HUES64 (cell line): Measurements from ENCODE around the gene CCNDBP1.
A peak's percentile ranks its signal among the peaks of the same experiment; 100 is the strongest.
"Not testable (repeated sequence)": the region's sequence is repeated elsewhere in the genome, so short reads cannot be mapped to it uniquely, and the experiment has no call there.

Source experiments
- H3K27ac ChIP-seq: 2 replicates; pipeline ENCODE4 v1.7.0; 2013; ENCODE audit warnings: low read depth, low read length, inconsistent platforms
- H3K27me3 ChIP-seq: 2 replicates; pipeline ENCODE4 v1.6.1; 2013; ENCODE audit warnings: mild to moderate bottlenecking, low read length; ENCODE audit not compliant: insufficient read depth
- H3K36me3 ChIP-seq: 2 replicates; pipeline ENCODE4 v1.6.1; 2013; ENCODE audit warnings: mild to moderate bottlenecking, low read length; ENCODE audit not compliant: insufficient read depth
- H3K4me1 ChIP-seq: 2 replicates; pipeline ENCODE4 v1.6.1; 2013; ENCODE audit warnings: mild to moderate bottlenecking, low read length, moderate library complexity; ENCODE audit not compliant: insufficient read depth
- H3K4me3 ChIP-seq: 2 replicates; pipeline ENCODE4 v1.5.1; 2013; ENCODE audit warnings: mild to moderate bottlenecking, low read length, moderate library complexity
- H3K9ac ChIP-seq: 2 replicates; pipeline ENCODE4 v1.6.1; 2013; ENCODE audit warnings: mild to moderate bottlenecking, low read depth, low read length
- H3K9me3 ChIP-seq: 2 replicates; pipeline ENCODE4 v1.6.1; 2013; ENCODE audit warnings: low read depth, low read length; ENCODE audit not compliant: insufficient read depth
- WGBS: fragments of 150-250, 120-280 bp; methylation state at CpG from one replicate; pipeline ENCODE4 v1.1.7; 2013; ENCODE audit warnings: missing lambda C conversion rate; 5-methylcytosine and 5-hydroxymethylcytosine counted together

CCNDBP1 gene

DNA sequence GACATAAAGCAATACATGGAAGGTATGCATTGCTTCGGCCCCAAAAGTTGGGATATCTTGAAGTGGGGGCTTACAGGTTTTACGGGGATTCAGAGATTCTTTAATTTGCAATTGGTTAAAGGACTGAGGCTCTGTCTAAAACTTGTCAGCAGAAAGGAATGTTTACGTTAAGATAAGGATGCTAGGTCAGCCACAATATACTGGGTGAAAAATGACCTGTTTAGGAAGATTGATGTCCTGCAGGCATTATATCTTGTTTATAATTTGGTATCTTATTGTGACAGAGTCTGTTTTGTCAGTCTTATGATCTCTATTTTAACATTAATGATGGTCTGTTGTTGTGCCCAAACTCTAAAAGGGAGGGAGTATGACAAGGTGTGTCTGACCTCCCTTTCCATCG is 15.3 kb upstream of the CCNDBP1 start:
- Histone ChIP-seq H3K27me3 (no peaks in the 10 kb centered on the region), H3K36me3 (peaks cover 10% of the 10 kb centered on the region; the same call in 1 of the 2 replicates), H3K27ac (no peak overlapping the region), H3K4me1 (no peaks in the 10 kb centered on the region), H3K9ac (no peak overlapping the region), H3K9me3 (peaks cover 19% of the 10 kb centered on the region; the same call in 1 of the 2 replicates), H3K4me3 (no peak overlapping the region)
- WGBS: 89% methylated on average over 4 of the region's 4 CpGs

- H3K27ac ChIP-seq, H3K9ac ChIP-seq, H3K4me3 ChIP-seq, H3K4me1 ChIP-seq, H3K27me3 ChIP-seq: not testable (repeated sequence)
- peaks cover 10% of the 10 kb centered on the region; the same call in 1 of the 2 replicates for H3K36me3 ChIP-seq
- H3K9me3 ChIP-seq: peaks cover 27% of the 10 kb centered on the region
- 98% methylated on average over 21 of the region's 25 CpGs for WGBS
These were observed 9.4 kb upstream of the CCNDBP1 start for GRCh38 chr15:43175656-43176309.

DNA sequence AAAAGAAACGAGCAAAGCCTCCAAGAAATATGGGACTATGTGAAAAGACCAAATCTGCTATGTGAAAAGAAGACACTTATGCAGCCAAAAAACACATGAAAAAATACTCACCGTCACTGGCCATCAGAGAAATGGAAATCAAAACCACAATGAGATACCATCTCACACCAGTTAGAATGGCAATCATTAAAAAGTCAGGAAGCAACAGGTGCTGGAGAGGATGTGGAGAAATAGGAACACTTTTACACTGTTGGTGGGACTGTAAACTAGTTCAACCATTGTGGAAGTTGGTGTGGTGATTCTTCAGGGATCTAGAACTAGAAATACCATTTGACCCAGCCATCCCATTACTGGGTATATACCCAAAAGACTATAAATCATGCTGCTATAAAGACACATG is 8.1 kb upstream of the CCNDBP1 start:
- H3K4me1 ChIP-seq, H3K27me3 ChIP-seq, H3K9ac ChIP-seq, H3K27ac ChIP-seq, H3K4me3 ChIP-seq: not testable (repeated sequence)
- peaks cover 10% of the 10 kb centered on the region; the same call in 1 of the 2 replicates for H3K36me3 ChIP-seq
- 100% methylated on average over 1 of the region's 2 CpGs for WGBS
- peaks cover 23% of the 10 kb centered on the region for H3K9me3 ChIP-seq

GRCh38 chr15:43183270-43183669 is 1.9 kb upstream of the CCNDBP1 start:
- 90% methylated on average over 3 of the region's 3 CpGs for WGBS
- H3K9ac ChIP-seq: no peak overlapping the region
- peaks cover 4% of the 10 kb centered on the region; the same call in 1 of the 2 replicates for H3K4me1 ChIP-seq

DNA sequence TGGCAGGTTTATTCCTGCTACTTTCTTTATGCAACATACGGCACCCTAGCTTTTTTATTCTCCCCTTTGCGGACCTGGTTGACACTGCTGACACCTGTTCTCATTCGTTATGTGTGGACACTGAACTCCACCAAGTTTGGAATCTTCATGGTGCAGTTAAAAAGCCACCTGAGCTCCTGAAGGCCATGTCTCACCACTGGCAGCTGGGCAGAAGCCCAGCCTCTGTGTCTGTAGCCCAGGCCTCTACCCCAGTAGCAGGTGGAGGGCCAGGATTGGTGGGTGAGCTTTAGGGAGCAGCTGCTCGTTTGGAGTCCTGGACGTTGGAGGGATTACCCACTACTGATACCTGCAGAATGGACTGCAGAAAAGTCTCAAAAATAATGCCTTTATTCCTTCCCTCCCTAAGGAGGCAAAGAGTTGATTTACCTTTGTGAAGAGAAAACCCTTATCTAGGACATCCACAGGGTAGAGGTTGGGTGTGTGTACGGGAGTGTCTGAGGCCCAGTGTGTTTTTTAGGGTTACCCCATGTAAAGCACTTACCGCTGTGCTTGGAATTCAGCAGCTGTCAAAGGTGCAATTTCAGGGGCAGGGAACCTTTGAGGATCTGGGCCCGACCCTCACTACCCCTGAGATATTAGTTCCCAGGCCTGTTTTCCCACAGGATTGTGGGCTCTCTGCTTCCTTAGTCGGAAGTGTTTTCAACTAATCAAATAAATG is 637 bp upstream of the CCNDBP1 start:
- Histone ChIP-seq H3K9ac (no peak overlapping the region), H3K27ac (no peak overlapping the region; the same call in 1 of the 2 replicates), H3K36me3 (peaks cover 6% of the 10 kb centered on the region; the same call in 1 of the 2 replicates), H3K4me1 (peaks cover 4% of the 10 kb centered on the region; the same call in 1 of the 2 replicates), H3K27me3 (no peaks in the 10 kb centered on the region), H3K9me3 (no peaks in the 10 kb centered on the region), H3K4me3 (peak overlapping the region; percentile 91)
- 60% methylated on average over 9 of the region's 9 CpGs for WGBS

More at GRCh38 chr15:43183270-43183669, 1.9 kb upstream of the CCNDBP1 start:
- Histone ChIP-seq H3K27ac (no peak overlapping the region), H3K36me3 (no peaks in the 10 kb centered on the region), H3K27me3 (no peaks in the 10 kb centered on the region), H3K9me3 (no peaks in the 10 kb centered on the region), H3K4me3 (no peak overlapping the region)

DNA sequence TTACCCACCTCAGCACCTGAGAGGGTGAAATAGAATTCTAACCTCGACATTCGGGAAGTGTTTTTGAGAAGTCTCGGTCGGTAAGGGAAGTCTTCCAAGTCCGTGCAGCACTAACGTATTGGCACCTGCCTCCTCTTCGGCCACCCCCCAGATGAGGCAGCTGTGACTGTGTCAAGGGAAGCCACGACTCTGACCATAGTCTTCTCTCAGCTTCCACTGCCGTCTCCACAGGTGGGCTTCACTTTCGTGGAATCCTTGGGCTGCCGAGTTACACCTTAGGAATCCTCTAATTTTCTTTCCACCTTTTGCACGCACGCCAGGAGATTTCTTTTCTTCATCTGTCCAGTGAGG is 775 bp downstream of the CCNDBP1 start:
- 4% methylated on average over 13 of the region's 13 CpGs for WGBS
- Histone ChIP-seq H3K27me3 (no peaks in the 10 kb centered on the region), H3K4me3 (peak overlapping the region; percentile 91), H3K36me3 (peaks cover 19% of the 10 kb centered on the region), H3K9me3 (no peaks in the 10 kb centered on the region), H3K4me1 (peaks cover 4% of the 10 kb centered on the region; the same call in 1 of the 2 replicates), H3K27ac (peak overlapping the region; percentile 10; the same call in 1 of the 2 replicates), H3K9ac (peak overlapping the region; percentile 45)

- Histone ChIP-seq H3K9ac (no peak overlapping the region), H3K36me3 (peaks cover 36% of the 10 kb centered on the region), H3K27ac (no peak overlapping the region), H3K4me1 (peaks cover 4% of the 10 kb centered on the region; the same call in 1 of the 2 replicates), H3K4me3 (no peak overlapping the region), H3K27me3 (no peaks in the 10 kb centered on the region), H3K9me3 (no peaks in the 10 kb centered on the region)
- WGBS: 71% methylated on average over 1 of the region's 2 CpGs
These were observed 2.4 kb downstream of the CCNDBP1 start for GRCh38 chr15:43187544-43188155.

DNA sequence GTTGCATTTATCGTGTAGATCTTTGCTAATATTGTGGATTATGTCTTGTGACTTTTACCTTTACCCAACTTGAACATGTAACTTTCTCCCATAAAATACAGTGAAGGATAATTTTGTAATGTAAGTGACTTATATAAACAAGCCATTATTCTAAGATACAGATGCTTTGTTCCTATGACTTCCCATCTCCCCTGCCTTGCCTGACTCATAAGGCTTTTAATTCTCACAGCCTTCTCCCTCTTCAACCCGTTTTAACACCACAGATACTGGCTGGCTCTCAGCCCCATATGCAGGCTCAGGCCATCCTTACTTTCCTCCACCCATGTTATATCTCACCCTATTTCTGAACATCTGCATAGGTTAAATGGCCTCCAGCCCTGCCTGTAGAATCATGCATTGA is 4.1 kb downstream of the CCNDBP1 start:
- WGBS: 78% methylated on average over 1 of the region's 2 CpGs

DNA sequence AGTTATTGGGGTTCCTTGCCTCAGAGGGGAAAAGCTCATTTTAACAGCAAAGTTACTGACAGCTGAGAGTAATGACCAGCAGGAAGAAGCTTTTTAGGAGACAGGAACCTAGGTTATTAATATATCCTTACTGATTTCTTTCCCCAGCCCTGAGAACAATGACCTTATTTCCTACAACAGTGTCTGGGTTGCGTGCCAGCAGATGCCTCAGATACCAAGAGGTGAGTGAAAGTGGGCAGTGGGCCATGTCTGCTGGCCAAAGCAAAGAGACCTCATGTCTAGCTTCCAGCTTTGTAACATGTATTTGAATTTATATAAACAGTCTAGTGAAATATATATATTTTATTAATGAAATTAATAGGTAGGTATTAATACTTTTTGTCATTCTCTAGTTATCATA is 5.0 kb downstream of the CCNDBP1 start:
- Histone ChIP-seq H3K9me3 (no peaks in the 10 kb centered on the region), H3K4me3 (no peak overlapping the region), H3K27me3 (no peaks in the 10 kb centered on the region), H3K9ac (no peak overlapping the region), H3K4me1 (no peaks in the 10 kb centered on the region), H3K36me3 (peaks cover 58% of the 10 kb centered on the region), H3K27ac (no peak overlapping the region)
- 100% methylated on average over 1 of the region's 1 CpG for WGBS

More for the DNA sequence above, 4.1 kb downstream of the CCNDBP1 start:
- no peak overlapping the region for H3K27ac ChIP-seq
- peaks cover 4% of the 10 kb centered on the region; the same call in 1 of the 2 replicates for H3K4me1 ChIP-seq
- no peaks in the 10 kb centered on the region for H3K27me3 ChIP-seq
- peaks cover 50% of the 10 kb centered on the region for H3K36me3 ChIP-seq
- no peak overlapping the region for H3K9ac ChIP-seq
- no peak overlapping the region for H3K4me3 ChIP-seq
- H3K9me3 ChIP-seq: no peaks in the 10 kb centered on the region

- no CpG with 5 or more reads among the region's 2 CpGs for WGBS
- Histone ChIP-seq H3K27ac (no peak overlapping the region), H3K36me3 (peaks cover 71% of the 10 kb centered on the region), H3K4me1 (no peaks in the 10 kb centered on the region), H3K9ac (no peak overlapping the region), H3K4me3 (no peak overlapping the region), H3K27me3 (no peaks in the 10 kb centered on the region), H3K9me3 (no peaks in the 10 kb centered on the region)
These were observed 8.5 kb downstream of the CCNDBP1 start for GRCh38 chr15:43193710-43194109.

- H3K36me3 ChIP-seq: peaks cover 63% of the 10 kb centered on the region
- WGBS: 89% methylated on average over 2 of the region's 2 CpGs
These were observed 9.6 kb downstream of the CCNDBP1 start for GRCh38 chr15:43194795-43195194.

More at GRCh38 chr15:43194795-43195194, 9.6 kb downstream of the CCNDBP1 start:
- Histone ChIP-seq H3K27ac (no peak overlapping the region), H3K4me1 (no peaks in the 10 kb centered on the region), H3K9ac (no peak overlapping the region), H3K27me3 (no peaks in the 10 kb centered on the region), H3K9me3 (no peaks in the 10 kb centered on the region), H3K4me3 (no peak overlapping the region)
